ENCODE results near the gene PTPN6. TPM values are rescaled to one million over a fixed set of nuclear protein-coding genes. Genes with fewer than 3 reads are reported as not detected.

PTPN6 gene
- total RNA-seq, 2 experiments from 2014 or later, result 354 to 397 TPM

- CTCF ChIA-PET, result interaction anchor here (1.3 to 18.6 kb wide), 7 partner anchors 9 to 82 kb away, joined by 3 to 742 read pairs (median 37); partner anchors contain the start of genes ATN1, LPCAT3 and SPSB2
- peaks cover 65% of the 10 kb centered on the region for H3K4me1 Mint-ChIP-seq (ENCODE audit: low read depth)
- POLR2A ChIA-PET, result interaction anchor here (0.7 to 20.8 kb wide), 10 partner anchors 7 to 172 kb away, joined by 3 to 1099 read pairs (median 6); partner anchors contain the start of genes ATN1, C12orf57, PTPN6 and RNU7-1
These were observed 14.9 kb upstream of the PTPN6 start for GRCh38 chr12:6936194-6936635.

DNA sequence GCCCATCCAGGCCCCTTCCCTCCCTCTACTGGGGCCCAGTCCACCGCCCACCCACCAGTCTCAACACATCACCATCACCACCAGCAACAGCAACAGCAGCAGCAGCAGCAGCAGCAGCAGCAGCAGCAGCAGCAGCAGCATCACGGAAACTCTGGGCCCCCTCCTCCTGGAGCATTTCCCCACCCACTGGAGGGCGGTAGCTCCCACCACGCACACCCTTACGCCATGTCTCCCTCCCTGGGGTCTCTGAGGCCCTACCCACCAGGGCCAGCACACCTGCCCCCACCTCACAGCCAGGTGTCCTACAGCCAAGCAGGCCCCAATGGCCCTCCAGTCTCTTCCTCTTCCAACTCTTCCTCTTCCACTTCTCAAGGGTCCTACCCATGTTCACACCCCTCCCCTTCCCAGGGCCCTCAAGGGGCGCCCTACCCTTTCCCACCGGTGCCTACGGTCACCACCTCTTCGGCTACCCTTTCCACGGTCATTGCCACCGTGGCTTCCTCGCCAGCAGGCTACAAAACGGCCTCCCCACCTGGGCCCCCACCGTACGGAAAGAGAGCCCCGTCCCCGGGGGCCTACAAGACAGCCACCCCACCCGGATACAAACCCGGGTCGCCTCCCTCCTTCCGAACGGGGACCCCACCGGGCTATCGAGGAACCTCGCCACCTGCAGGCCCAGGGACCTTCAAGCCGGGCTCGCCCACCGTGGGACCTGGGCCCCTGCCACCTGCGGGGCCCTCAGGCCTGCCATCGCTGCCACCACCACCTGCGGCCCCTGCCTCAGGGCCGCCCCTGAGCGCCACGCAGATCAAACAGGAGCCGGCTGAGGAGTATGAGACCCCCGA, 14.3 kb upstream of the PTPN6 start:
- Mint-ChIP-seq H3K4me1 (ENCODE audit: low read depth) (peaks cover 63% of the 10 kb centered on the region), H3K27me3 (ENCODE audit: low read depth) (no peaks in the 10 kb centered on the region), H3K4me3 (peak overlapping the region; percentile 82), H3K36me3 (ENCODE audit: low read depth) (peaks cover 35% of the 10 kb centered on the region), H3K27ac (peak overlapping the region; percentile 97), H3K9me3 (ENCODE audit: insufficient read depth) (no peaks in the 10 kb centered on the region)
- ATAC-seq (peak; percentile 38), DNase-seq (peak; percentile 78)
- CTCF ChIA-PET, result interaction anchor here (0.8 to 18.6 kb wide), 15 partner anchors 10 to 176 kb away, joined by 3 to 742 read pairs (median 9); partner anchors contain the start of genes ATN1, C1RL, LPCAT3 and LRRC23
- POLR2A ChIA-PET, result interaction anchor here (0.7 to 20.8 kb wide), 19 partner anchors 7 to 171 kb away, joined by 3 to 1099 read pairs (median 5); partner anchors contain the start of genes ATN1, C12orf57, ENO2 and LRRC23

More at GRCh38 chr12:6936194-6936635, 14.9 kb upstream of the PTPN6 start:
- Mint-ChIP-seq H3K4me3 (peak overlapping the region; percentile 82), H3K27me3 (ENCODE audit: low read depth) (no peaks in the 10 kb centered on the region), H3K9me3 (ENCODE audit: insufficient read depth) (no peaks in the 10 kb centered on the region), H3K27ac (peak overlapping the region; percentile 97), H3K36me3 (ENCODE audit: low read depth) (peaks cover 35% of the 10 kb centered on the region)
- ATAC-seq (no peak), DNase-seq (no peak)

GRCh38 chr12:6937481-6938352, 13.4 kb upstream of the PTPN6 start:
- peak; percentile 96 for DNase-seq
- ChIA-PET POLR2A (interaction anchor here (0.6 to 20.8 kb wide), 20 partner anchors 9 to 171 kb away, joined by 3 to 1099 read pairs (median 4); partner anchors contain the start of genes ATN1, C1RL, ENO2 and LRRC23), CTCF (interaction anchor here (0.8 to 18.6 kb wide), 19 partner anchors 9 to 384 kb away, joined by 3 to 742 read pairs (median 6); partner anchors contain the start of genes ATN1, C1RL, CDCA3 and LPCAT3)
- H3K27me3 Mint-ChIP-seq (ENCODE audit: low read depth), result no peaks in the 10 kb centered on the region
- peak; percentile 93 for ATAC-seq
- H3K4me1 Mint-ChIP-seq (ENCODE audit: low read depth), result peaks cover 62% of the 10 kb centered on the region
- H3K36me3 Mint-ChIP-seq (ENCODE audit: low read depth), result peaks cover 37% of the 10 kb centered on the region
- peak overlapping the region; percentile 82 for H3K4me3 Mint-ChIP-seq
- no peaks in the 10 kb centered on the region for H3K9me3 Mint-ChIP-seq (ENCODE audit: insufficient read depth)
- peak overlapping the region; percentile 97 for H3K27ac Mint-ChIP-seq

- POLR2A ChIA-PET, result interaction anchor here (0.6 to 20.8 kb wide), 20 partner anchors 8 to 1033 kb away, joined by 3 to 1099 read pairs (median 5); partner anchors contain the start of genes ATN1, C1RL, ENO2 and LRRC23
- CTCF ChIA-PET, result interaction anchor here (1.0 to 18.6 kb wide), 17 partner anchors 9 to 385 kb away, joined by 3 to 742 read pairs (median 7); partner anchors contain the start of genes ATN1, C1RL, CDCA3 and LPCAT3
- Mint-ChIP-seq H3K4me1 (ENCODE audit: low read depth) (peaks cover 63% of the 10 kb centered on the region), H3K27me3 (ENCODE audit: low read depth) (peaks cover under 1% of the 10 kb centered on the region), H3K4me3 (peak overlapping the region; percentile 82), H3K27ac (peak overlapping the region; percentile 97), H3K36me3 (ENCODE audit: low read depth) (peaks cover 34% of the 10 kb centered on the region), H3K9me3 (ENCODE audit: insufficient read depth) (no peaks in the 10 kb centered on the region)
- DNase-seq (no peak), ATAC-seq (no peak)
These were observed 12.6 kb upstream of the PTPN6 start for GRCh38 chr12:6938353-6939190.

- peaks cover 63% of the 10 kb centered on the region for H3K4me1 Mint-ChIP-seq (ENCODE audit: low read depth)
- no peak for DNase-seq
- ChIA-PET POLR2A (interaction anchor here (1.0 to 20.8 kb wide), 5 partner anchors 12 to 88 kb away, joined by 3 to 1099 read pairs (median 6); partner anchors contain the start of genes ATN1, CDCA3, PTPN6 and USP5), CTCF (interaction anchor here (0.8 to 18.6 kb wide), 7 partner anchors 8 to 169 kb away, joined by 3 to 742 read pairs (median 37); partner anchors contain the start of genes ATN1, C1RL, SPSB2 and TPI1)
- H3K9me3 Mint-ChIP-seq (ENCODE audit: insufficient read depth), result no peaks in the 10 kb centered on the region
- peak overlapping the region; percentile 29 for H3K4me3 Mint-ChIP-seq
- H3K27me3 Mint-ChIP-seq (ENCODE audit: low read depth), result peaks cover 2% of the 10 kb centered on the region
- H3K36me3 Mint-ChIP-seq (ENCODE audit: low read depth), result peaks cover 31% of the 10 kb centered on the region
- no peak for ATAC-seq
- peak overlapping the region; percentile 97 for H3K27ac Mint-ChIP-seq
These were observed 12.0 kb upstream of the PTPN6 start for GRCh38 chr12:6939191-6939540.

GRCh38 chr12:6941267-6941666, 9.9 kb upstream of the PTPN6 start:
- ChIA-PET CTCF (interaction anchor here (1.1 to 18.6 kb wide), 3 partner anchors 14 to 27 kb away, joined by 3 to 742 read pairs (median 106); partner anchors contain the start of gene ATN1), POLR2A (interaction anchor here (1.2 to 20.8 kb wide), 3 partner anchors 12 to 68 kb away, joined by 3 to 1099 read pairs (median 5); partner anchors contain the start of genes PTPN6 and SPSB2)
- Mint-ChIP-seq H3K4me3 (no peak overlapping the region), H3K9me3 (ENCODE audit: insufficient read depth) (no peaks in the 10 kb centered on the region), H3K27me3 (ENCODE audit: low read depth) (peaks cover 2% of the 10 kb centered on the region), H3K36me3 (ENCODE audit: low read depth) (peaks cover 25% of the 10 kb centered on the region), H3K4me1 (ENCODE audit: low read depth) (peaks cover 64% of the 10 kb centered on the region), H3K27ac (peak overlapping the region; percentile 43)
- DNase-seq, result no peak
- ATAC-seq, result no peak

DNA sequence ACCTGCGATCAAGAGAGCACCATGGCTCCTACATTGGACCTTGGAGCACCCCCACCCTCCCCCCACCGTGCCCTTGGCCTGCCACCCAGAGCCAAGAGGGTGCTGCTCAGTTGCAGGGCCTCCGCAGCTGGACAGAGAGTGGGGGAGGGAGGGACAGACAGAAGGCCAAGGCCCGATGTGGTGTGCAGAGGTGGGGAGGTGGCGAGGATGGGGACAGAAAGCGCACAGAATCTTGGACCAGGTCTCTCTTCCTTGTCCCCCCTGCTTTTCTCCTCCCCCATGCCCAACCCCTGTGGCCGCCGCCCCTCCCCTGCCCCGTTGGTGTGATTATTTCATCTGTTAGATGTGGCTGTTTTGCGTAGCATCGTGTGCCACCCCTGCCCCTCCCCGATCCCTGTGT, 9.4 kb upstream of the PTPN6 start:
- ATAC-seq, result no peak
- ChIA-PET POLR2A (interaction anchor here (1.2 to 20.8 kb wide), 3 partner anchors 13 to 69 kb away, joined by 3 to 1099 read pairs (median 5); partner anchors contain the start of genes PTPN6 and SPSB2), CTCF (interaction anchor here (1.1 to 18.6 kb wide), 3 partner anchors 14 to 26 kb away, joined by 3 to 742 read pairs (median 106); partner anchors contain the start of gene ATN1)
- no peaks in the 10 kb centered on the region for H3K9me3 Mint-ChIP-seq (ENCODE audit: insufficient read depth)
- peaks cover 2% of the 10 kb centered on the region for H3K27me3 Mint-ChIP-seq (ENCODE audit: low read depth)
- no peak overlapping the region for H3K4me3 Mint-ChIP-seq
- H3K27ac Mint-ChIP-seq, result no peak overlapping the region
- DNase-seq, result no peak
- H3K4me1 Mint-ChIP-seq (ENCODE audit: low read depth), result peaks cover 64% of the 10 kb centered on the region
- H3K36me3 Mint-ChIP-seq (ENCODE audit: low read depth), result peaks cover 21% of the 10 kb centered on the region

GRCh38 chr12:6942331-6942665, 8.9 kb upstream of the PTPN6 start:
- Mint-ChIP-seq H3K4me3 (peak overlapping the region; percentile 5), H3K36me3 (ENCODE audit: low read depth) (peaks cover 20% of the 10 kb centered on the region), H3K27ac (peak overlapping the region; percentile 97), H3K4me1 (ENCODE audit: low read depth) (peaks cover 66% of the 10 kb centered on the region), H3K27me3 (ENCODE audit: low read depth) (peaks cover 2% of the 10 kb centered on the region), H3K9me3 (ENCODE audit: insufficient read depth) (no peaks in the 10 kb centered on the region)
- ATAC-seq, result no peak
- POLR2A ChIA-PET, result interaction anchor here (0.7 to 20.8 kb wide), 5 partner anchors 8 to 102 kb away, joined by 3 to 1099 read pairs (median 48); partner anchors contain the start of genes ATN1, GNB3, PTPN6 and SPSB2
- no peak for DNase-seq
- CTCF ChIA-PET, result interaction anchor here (1.8 to 18.6 kb wide), 4 partner anchors 9 to 168 kb away, joined by 10 to 742 read pairs (median 66); partner anchors contain the start of genes C1RL and SPSB2

DNA sequence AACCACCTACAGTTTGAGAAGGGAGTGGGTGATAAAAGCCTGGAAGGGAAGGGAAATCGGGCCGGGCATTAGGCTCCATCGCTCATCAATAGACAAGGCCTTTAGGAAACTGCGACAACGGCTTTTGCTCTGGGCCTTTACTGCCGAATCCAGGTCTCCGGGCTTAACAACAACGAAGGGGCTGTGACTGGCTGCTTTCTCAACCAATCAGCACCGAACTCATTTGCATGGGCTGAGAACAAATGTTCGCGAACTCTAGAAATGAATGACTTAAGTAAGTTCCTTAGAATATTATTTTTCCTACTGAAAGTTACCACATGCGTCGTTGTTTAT, 7.8 kb upstream of the PTPN6 start:
- POLR2A ChIA-PET, result interaction anchor here (0.6 to 20.8 kb wide), 59 partner anchors 9 to 1123 kb away, joined by 3 to 1099 read pairs (median 5); partner anchors contain the start of genes ATN1, C1RL, C3AR1 and CDCA3
- Mint-ChIP-seq H3K36me3 (ENCODE audit: low read depth) (peaks cover 17% of the 10 kb centered on the region), H3K9me3 (ENCODE audit: insufficient read depth) (no peaks in the 10 kb centered on the region), H3K4me1 (ENCODE audit: low read depth) (peaks cover 69% of the 10 kb centered on the region), H3K27me3 (ENCODE audit: low read depth) (peaks cover 2% of the 10 kb centered on the region), H3K27ac (peak overlapping the region; percentile 97), H3K4me3 (peak overlapping the region; percentile 88)
- DNase-seq (peak; percentile 90), ATAC-seq (peak; percentile 42)
- CTCF ChIA-PET, result interaction anchor here (0.7 to 18.6 kb wide), 24 partner anchors 9 to 245 kb away, joined by 3 to 742 read pairs (median 5); partner anchors contain the start of genes C1R, C1RL, ENO2 and LPCAT3
